ENCODE data around the gene ADAMTS14. TPM values are rescaled to one million over a fixed set of nuclear protein-coding genes. Genes with fewer than 3 reads are reported as not detected.

The ADAMTS14 gene
- total RNA-seq, 2 experiments from 2014 or later: not detected

DNA sequence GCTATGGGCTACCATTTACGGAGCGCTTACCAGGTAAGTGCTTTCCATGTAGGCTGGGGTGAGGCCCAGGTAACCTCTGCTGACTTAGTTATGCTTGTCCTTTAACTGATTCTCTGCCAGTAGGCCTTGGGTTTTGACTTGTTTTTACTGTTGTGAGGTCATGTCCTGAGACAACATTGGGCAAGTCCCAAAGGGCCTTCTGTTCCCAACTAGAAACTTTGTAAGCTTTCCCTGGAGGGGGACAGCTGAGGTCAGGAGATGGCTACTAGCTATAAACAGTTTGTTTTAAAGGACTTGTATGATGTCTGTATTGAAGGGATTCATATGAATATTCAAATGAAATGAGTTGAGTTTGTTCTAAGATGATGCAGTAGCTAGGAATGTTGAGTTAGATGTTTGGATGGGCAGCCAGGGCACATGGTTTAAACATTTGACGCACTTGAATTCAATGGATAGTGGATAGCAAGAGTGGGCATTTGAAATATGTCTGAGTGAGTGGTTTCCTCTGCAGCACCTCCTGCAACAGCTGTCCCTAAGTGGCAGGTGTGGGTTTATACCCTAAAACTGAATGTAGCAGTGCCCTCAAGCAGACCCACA is 133.4 kb downstream of the ADAMTS14 start:
- no peak for DNase-seq
- intact Hi-C loops (cut with DNase I, micrococcal nuclease): no loop called here
- no peak overlapping the region for H3K4me3 Mint-ChIP-seq
- ATAC-seq (ENCODE audit: poor library complexity): no peak
- no peaks in the 10 kb centered on the region for H3K9me3 ChIP-seq (ENCODE audit: control insufficient read depth in 1 of 2, insufficient read depth in 1 of 2, low read length in 2 of 2)
- ChIA-PET POLR2A (no interaction called here), CTCF (interaction anchor here (1.2 kb wide), 1 partner anchor 11 kb away, joined by 3 read pairs; no protein-coding TSS in a partner anchor)
- no peak for TF ChIP-seq CTCF (IDR thresholded peaks at IDR 0.05)
- no peaks in the 10 kb centered on the region for H3K4me1 ChIP-seq (ENCODE audit: insufficient read depth, low read length)
- no peaks in the 10 kb centered on the region for H3K27me3 ChIP-seq (ENCODE audit: control insufficient read depth in 1 of 2, insufficient read depth in 2 of 2, low read length in 2 of 2)
- no peak overlapping the region for H3K4me3 ChIP-seq (ENCODE audit: low read length)
- H3K27ac ChIP-seq (ENCODE audit: low read depth in 1 of 2, low read length in 2 of 2): no peak overlapping the region
- no peaks in the 10 kb centered on the region for H3K4me1 Mint-ChIP-seq (ENCODE audit: low read depth)
- no peaks in the 10 kb centered on the region for H3K36me3 ChIP-seq (ENCODE audit: insufficient read depth, low read length)
- no peak overlapping the region for H3K27ac Mint-ChIP-seq
- no peaks in the 10 kb centered on the region for H3K36me3 Mint-ChIP-seq (ENCODE audit: low read depth)
- peaks cover 28% of the 10 kb centered on the region for H3K27me3 Mint-ChIP-seq
- no peaks in the 10 kb centered on the region for H3K9me3 Mint-ChIP-seq

DNA sequence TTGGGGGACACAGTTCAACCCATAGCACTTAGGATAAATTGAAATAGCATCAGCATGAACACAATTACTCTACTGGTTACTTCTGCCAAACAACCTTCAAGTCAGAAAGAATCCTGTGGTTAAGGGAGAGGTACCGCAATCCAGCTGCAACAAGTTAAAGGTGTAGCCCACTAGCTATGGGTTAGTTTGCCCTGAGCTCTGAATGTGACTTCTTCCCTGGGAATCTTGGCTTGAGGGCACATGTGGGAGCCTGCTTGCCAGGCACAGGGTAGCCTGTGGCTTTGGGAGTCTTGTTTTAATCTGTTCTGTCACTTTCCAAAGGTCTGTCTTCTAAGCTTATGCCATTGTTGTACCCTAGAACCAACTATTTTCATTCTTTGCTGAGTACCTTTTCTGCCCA is 134.5 kb downstream of the ADAMTS14 start:
- Mint-ChIP-seq H3K36me3 (ENCODE audit: low read depth) (no peaks in the 10 kb centered on the region), H3K27ac (no peak overlapping the region), H3K4me1 (ENCODE audit: low read depth) (no peaks in the 10 kb centered on the region), H3K4me3 (no peak overlapping the region), H3K27me3 (peaks cover 25% of the 10 kb centered on the region), H3K9me3 (no peaks in the 10 kb centered on the region)
- CTCF ChIA-PET: no interaction called here
- Histone ChIP-seq H3K36me3 (ENCODE audit: insufficient read depth, low read length) (no peaks in the 10 kb centered on the region), H3K27ac (ENCODE audit: low read depth in 1 of 2, low read length in 2 of 2) (no peak overlapping the region), H3K9me3 (ENCODE audit: control insufficient read depth in 1 of 2, insufficient read depth in 1 of 2, low read length in 2 of 2) (no peaks in the 10 kb centered on the region), H3K27me3 (ENCODE audit: control insufficient read depth in 1 of 2, insufficient read depth in 2 of 2, low read length in 2 of 2) (no peaks in the 10 kb centered on the region), H3K4me1 (ENCODE audit: insufficient read depth, low read length) (no peaks in the 10 kb centered on the region), H3K4me3 (ENCODE audit: low read length) (no peak overlapping the region)
- no peak for TF ChIP-seq CTCF (IDR thresholded peaks at IDR 0.05)
- no peak for ATAC-seq (ENCODE audit: poor library complexity)
- intact Hi-C loops (cut with DNase I, micrococcal nuclease): no loop called here
- DNase-seq: no peak
- POLR2A ChIA-PET: no interaction called here

GRCh38 chr10:70807556-70807955 is 135.2 kb downstream of the ADAMTS14 start:
- intact Hi-C loops (cut with DNase I, micrococcal nuclease): no loop called here
- POLR2A ChIA-PET: no interaction called here
- no peak for ATAC-seq (ENCODE audit: poor library complexity)

More at GRCh38 chr10:70807556-70807955, 135.2 kb downstream of the ADAMTS14 start:
- Histone ChIP-seq H3K27ac (ENCODE audit: low read depth in 1 of 2, low read length in 2 of 2) (no peak overlapping the region), H3K4me3 (ENCODE audit: low read length) (no peak overlapping the region), H3K4me1 (ENCODE audit: insufficient read depth, low read length) (no peaks in the 10 kb centered on the region), H3K36me3 (ENCODE audit: insufficient read depth, low read length) (no peaks in the 10 kb centered on the region), H3K9me3 (ENCODE audit: control insufficient read depth in 1 of 2, insufficient read depth in 1 of 2, low read length in 2 of 2) (no peaks in the 10 kb centered on the region), H3K27me3 (ENCODE audit: control insufficient read depth in 1 of 2, insufficient read depth in 2 of 2, low read length in 2 of 2) (no peaks in the 10 kb centered on the region)
- Mint-ChIP-seq H3K4me3 (no peak overlapping the region), H3K9me3 (no peaks in the 10 kb centered on the region), H3K27me3 (peaks cover 20% of the 10 kb centered on the region), H3K36me3 (ENCODE audit: low read depth) (no peaks in the 10 kb centered on the region), H3K27ac (no peak overlapping the region), H3K4me1 (ENCODE audit: low read depth) (no peaks in the 10 kb centered on the region)
- no peak for DNase-seq
- no peak for TF ChIP-seq CTCF (IDR thresholded peaks at IDR 0.05)
- CTCF ChIA-PET: no interaction called here
